HEK293 (cell line): ENCODE data around the gene CNGA2.

Source experiments
- AEBP2 ChIP-seq: fragments of 450-650 bp; formaldehyde crosslinking; IDR thresholded peaks from 2 replicates; pipeline ENCODE4 v1.5.1; 2016; ENCODE audit warnings: missing biosample characterization, missing genetic modification characterization, borderline replicate concordance
- CTCF ChIP-seq: fragments of 450-650 bp; formaldehyde crosslinking; IDR thresholded peaks from 2 replicates; pipeline ENCODE4 v1.5.1; 2016; ENCODE audit warnings: missing biosample characterization, missing genetic modification characterization
- GLIS2 ChIP-seq: fragments of 450-650 bp; formaldehyde crosslinking; IDR thresholded peaks from 2 replicates; pipeline ENCODE4 v1.5.1; 2016; ENCODE audit warnings: missing biosample characterization, missing genetic modification characterization
- MYNN ChIP-seq: fragments of 450-650 bp; formaldehyde crosslinking; IDR thresholded peaks from 2 replicates; pipeline ENCODE4 v1.5.1; 2016; ENCODE audit warnings: missing biosample characterization, missing genetic modification characterization, borderline replicate concordance
- PRDM10 ChIP-seq: fragments of 450-650 bp; formaldehyde crosslinking; IDR thresholded peaks from 2 replicates; pipeline ENCODE4 v1.5.1; 2016; ENCODE audit warnings: missing biosample characterization, missing genetic modification characterization
- SP2 ChIP-seq: fragments of 450-650 bp; formaldehyde crosslinking; IDR thresholded peaks from 2 replicates; pipeline ENCODE4 v1.5.1; 2016; ENCODE audit warnings: missing biosample characterization, missing genetic modification characterization
- ZNF324 ChIP-seq: fragments of 450-650 bp; formaldehyde crosslinking; IDR thresholded peaks from 2 replicates; pipeline ENCODE4 v1.5.1; 2016; ENCODE audit warnings: missing biosample characterization, missing genetic modification characterization
- ZNF624 ChIP-seq: fragments of 450-650 bp; formaldehyde crosslinking; IDR thresholded peaks from 2 replicates; pipeline ENCODE4 v1.5.1; 2017; ENCODE audit warnings: missing biosample characterization, missing genetic modification characterization
- ZNF701 ChIP-seq: fragments of 450-650 bp; formaldehyde crosslinking; IDR thresholded peaks from 2 replicates; pipeline ENCODE4 v1.5.1; 2016; ENCODE audit warnings: missing biosample characterization, missing genetic modification characterization

- no peak for TF ChIP-seq SP2
- TF ChIP-seq ZNF701: no peak
- no peak for TF ChIP-seq PRDM10
- no peak for TF ChIP-seq ZNF324 (tag by site-specific recombination)
- TF ChIP-seq CTCF (tag by site-specific recombination): no peak
- no peak for TF ChIP-seq AEBP2
- TF ChIP-seq ZNF624 (tag by site-specific recombination): no peak
- no peak for TF ChIP-seq MYNN (tag by site-specific recombination)
- no peak for TF ChIP-seq GLIS2
These were observed 18.8 kb upstream of the CNGA2 start, which contains the start of gene FATE1 for GRCh38 chrX:151715752-151716151.
